WTC11 (cell line): ENCODE measurements around the gene TECR.

Experiments
- FOXP1 ChIP-seq: sonication (generic); formaldehyde crosslinking; IDR thresholded peaks from 2 replicates; pipeline ENCODE4 v1.8.0; 2022; ENCODE audit warnings: missing genetic modification reagents, mild to moderate bottlenecking, moderate library complexity, borderline replicate concordance
- SMAD4 ChIP-seq: sonication (generic); formaldehyde crosslinking; IDR thresholded peaks from 2 replicates; pipeline ENCODE4 v1.8.0; 2022; ENCODE audit warnings: mild to moderate bottlenecking, missing genetic modification reagents
- TCF7 ChIP-seq: sonication (generic); formaldehyde crosslinking; IDR thresholded peaks from 2 replicates; pipeline ENCODE4 v1.8.0; 2022; ENCODE audit warnings: mild to moderate bottlenecking, low read depth, missing genetic modification reagents, moderate library complexity
- ZNF263 ChIP-seq: sonication (generic); formaldehyde crosslinking; IDR thresholded peaks from 2 replicates; pipeline ENCODE4 v1.8.1; 2022; ENCODE audit warnings: low read depth, mild to moderate bottlenecking, moderate library complexity, missing genetic modification reagents
- TF ChIP-seq, protein P1 (sequence below): fragments of 200-600 bp; IDR thresholded peaks from 2 replicates; pipeline ENCODE4 v1.8.0; 2022; ENCODE audit warnings: antibody characterized with exemption
- TF ChIP-seq, protein P2 (sequence below): sonication (generic); formaldehyde crosslinking; IDR thresholded peaks from 2 replicates; pipeline ENCODE4 v1.8.0; 2022; ENCODE audit warnings: mild to moderate bottlenecking, missing genetic modification reagents
- TF ChIP-seq, protein P3 (sequence below): sonication (generic); formaldehyde crosslinking; IDR thresholded peaks from 2 replicates; pipeline ENCODE4 v1.8.1; 2022; ENCODE audit warnings: low read depth, missing genetic modification reagents, borderline replicate concordance
- TF ChIP-seq, protein P4 (sequence below): sonication (generic); formaldehyde crosslinking; IDR thresholded peaks from 2 replicates; pipeline ENCODE4 v1.8.1; 2022; ENCODE audit warnings: mild to moderate bottlenecking, moderate library complexity, missing genetic modification reagents

DNA sequence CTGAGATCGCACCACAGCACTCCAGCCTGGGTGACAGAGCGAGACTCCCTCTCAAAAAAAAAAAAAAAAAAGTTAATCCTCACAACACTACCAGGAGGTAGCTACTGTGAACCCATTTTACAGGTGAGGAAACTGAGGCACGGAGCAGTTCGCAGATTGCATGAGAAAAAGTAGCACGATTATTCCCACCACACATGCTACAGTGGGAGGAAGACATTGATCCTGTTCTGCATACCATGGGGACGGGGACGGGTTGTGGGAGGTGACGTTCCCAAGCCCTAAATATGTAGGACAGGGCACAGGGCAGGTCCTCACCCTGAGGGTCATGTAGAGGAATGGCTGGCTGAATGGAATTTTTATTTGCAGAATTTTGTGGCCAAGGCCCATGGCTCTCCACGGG, 77.2 kb downstream of the TECR start:
- TF ChIP-seq SMAD4 (CRISPR knock-in tag) (no peak), ZNF263 (CRISPR knock-in tag) (no peak), TCF7 (CRISPR knock-in tag) (no peak), FOXP1 (CRISPR knock-in tag) (no peak)
- TF ChIP-seq, protein P1, sequence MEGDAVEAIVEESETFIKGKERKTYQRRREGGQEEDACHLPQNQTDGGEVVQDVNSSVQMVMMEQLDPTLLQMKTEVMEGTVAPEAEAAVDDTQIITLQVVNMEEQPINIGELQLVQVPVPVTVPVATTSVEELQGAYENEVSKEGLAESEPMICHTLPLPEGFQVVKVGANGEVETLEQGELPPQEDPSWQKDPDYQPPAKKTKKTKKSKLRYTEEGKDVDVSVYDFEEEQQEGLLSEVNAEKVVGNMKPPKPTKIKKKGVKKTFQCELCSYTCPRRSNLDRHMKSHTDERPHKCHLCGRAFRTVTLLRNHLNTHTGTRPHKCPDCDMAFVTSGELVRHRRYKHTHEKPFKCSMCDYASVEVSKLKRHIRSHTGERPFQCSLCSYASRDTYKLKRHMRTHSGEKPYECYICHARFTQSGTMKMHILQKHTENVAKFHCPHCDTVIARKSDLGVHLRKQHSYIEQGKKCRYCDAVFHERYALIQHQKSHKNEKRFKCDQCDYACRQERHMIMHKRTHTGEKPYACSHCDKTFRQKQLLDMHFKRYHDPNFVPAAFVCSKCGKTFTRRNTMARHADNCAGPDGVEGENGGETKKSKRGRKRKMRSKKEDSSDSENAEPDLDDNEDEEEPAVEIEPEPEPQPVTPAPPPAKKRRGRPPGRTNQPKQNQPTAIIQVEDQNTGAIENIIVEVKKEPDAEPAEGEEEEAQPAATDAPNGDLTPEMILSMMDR = no peak
- TF ChIP-seq, protein P2, sequence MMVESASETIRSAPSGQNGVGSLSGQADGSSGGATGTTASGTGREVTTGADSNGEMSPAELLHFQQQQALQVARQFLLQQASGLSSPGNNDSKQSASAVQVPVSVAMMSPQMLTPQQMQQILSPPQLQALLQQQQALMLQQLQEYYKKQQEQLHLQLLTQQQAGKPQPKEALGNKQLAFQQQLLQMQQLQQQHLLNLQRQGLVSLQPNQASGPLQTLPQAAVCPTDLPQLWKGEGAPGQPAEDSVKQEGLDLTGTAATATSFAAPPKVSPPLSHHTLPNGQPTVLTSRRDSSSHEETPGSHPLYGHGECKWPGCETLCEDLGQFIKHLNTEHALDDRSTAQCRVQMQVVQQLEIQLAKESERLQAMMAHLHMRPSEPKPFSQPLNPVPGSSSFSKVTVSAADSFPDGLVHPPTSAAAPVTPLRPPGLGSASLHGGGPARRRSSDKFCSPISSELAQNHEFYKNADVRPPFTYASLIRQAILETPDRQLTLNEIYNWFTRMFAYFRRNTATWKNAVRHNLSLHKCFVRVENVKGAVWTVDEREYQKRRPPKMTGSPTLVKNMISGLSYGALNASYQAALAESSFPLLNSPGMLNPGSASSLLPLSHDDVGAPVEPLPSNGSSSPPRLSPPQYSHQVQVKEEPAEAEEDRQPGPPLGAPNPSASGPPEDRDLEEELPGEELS = no peak
- TF ChIP-seq, protein P3, sequence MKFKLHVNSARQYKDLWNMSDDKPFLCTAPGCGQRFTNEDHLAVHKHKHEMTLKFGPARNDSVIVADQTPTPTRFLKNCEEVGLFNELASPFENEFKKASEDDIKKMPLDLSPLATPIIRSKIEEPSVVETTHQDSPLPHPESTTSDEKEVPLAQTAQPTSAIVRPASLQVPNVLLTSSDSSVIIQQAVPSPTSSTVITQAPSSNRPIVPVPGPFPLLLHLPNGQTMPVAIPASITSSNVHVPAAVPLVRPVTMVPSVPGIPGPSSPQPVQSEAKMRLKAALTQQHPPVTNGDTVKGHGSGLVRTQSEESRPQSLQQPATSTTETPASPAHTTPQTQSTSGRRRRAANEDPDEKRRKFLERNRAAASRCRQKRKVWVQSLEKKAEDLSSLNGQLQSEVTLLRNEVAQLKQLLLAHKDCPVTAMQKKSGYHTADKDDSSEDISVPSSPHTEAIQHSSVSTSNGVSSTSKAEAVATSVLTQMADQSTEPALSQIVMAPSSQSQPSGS = no peak
- TF ChIP-seq, protein P4, sequence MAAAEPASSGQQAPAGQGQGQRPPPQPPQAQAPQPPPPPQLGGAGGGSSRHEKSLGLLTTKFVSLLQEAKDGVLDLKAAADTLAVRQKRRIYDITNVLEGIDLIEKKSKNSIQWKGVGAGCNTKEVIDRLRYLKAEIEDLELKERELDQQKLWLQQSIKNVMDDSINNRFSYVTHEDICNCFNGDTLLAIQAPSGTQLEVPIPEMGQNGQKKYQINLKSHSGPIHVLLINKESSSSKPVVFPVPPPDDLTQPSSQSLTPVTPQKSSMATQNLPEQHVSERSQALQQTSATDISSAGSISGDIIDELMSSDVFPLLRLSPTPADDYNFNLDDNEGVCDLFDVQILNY = no peak
